Upper lobe of left lung (tissue), 6 donors: Measurements from ENCODE around the gene CFAP45. TPM values are rescaled to one million over a fixed set of nuclear protein-coding genes. Genes with fewer than 3 reads are reported as not detected.

Experiments used
- ATAC-seq, 2 donors: fragments of 200-7000 bp; cut with Tn5 transposase; one replicate each; pipeline ENCODE4 v1.9.1; 2022; ENCODE audit warnings: mild to moderate bottlenecking in 2 of 2, moderate library complexity in 2 of 2; ENCODE audit not compliant: low FRiP score in 2 of 2
- DNase-seq, 2 donors: peaks; one replicate each; pipeline ENCODE4 v3.0.0-alpha.2; 2019 to 2020
- H3K27ac ChIP-seq, 4 donors: fragments of 200-600 bp; sonication (generic); one replicate each; pipeline ENCODE4 v1.5.1; 2016 to 2019
- H3K27me3 ChIP-seq, 4 donors: fragments of 200-600 bp; sonication (generic); one replicate each; pipeline ENCODE4 v1.5.1; 2017 to 2019
- H3K36me3 ChIP-seq, 4 donors: fragments of 200-600 bp; sonication (generic); one replicate each; pipeline ENCODE4 v1.5.1; 2016 to 2019
- H3K4me1 ChIP-seq, 4 donors: fragments of 200-600 bp; sonication (generic); one replicate each; pipeline ENCODE4 v1.5.1; 2018 to 2019
- H3K4me3 ChIP-seq, 4 donors: fragments of 200-600 bp; sonication (generic); one replicate each; pipeline ENCODE4 v1.5.1; 2017 to 2019; ENCODE audit warnings: mild to moderate bottlenecking in 2 of 4, moderate library complexity in 1 of 4
- H3K9me3 ChIP-seq, 4 donors: fragments of 200-600 bp; sonication (generic); one replicate each; pipeline ENCODE4 v1.5.1; 2018 to 2019
- CTCF ChIP-seq, 6 experiments: fragments of 450-650 bp in 4 of 6; fragments of 200-600 bp in 2 of 6; sonication (generic) in 2 of 6; IDR thresholded peaks; one replicate each; pipeline ENCODE4 v1.5.1; 2016 to 2019; ENCODE audit warnings: antibody characterized with exemption in 6 of 6
- EP300 ChIP-seq, 4 donors: sonication (generic); formaldehyde crosslinking; IDR thresholded peaks; one replicate each; pipeline ENCODE4 v1.5.1; 2017; ENCODE audit warnings: antibody characterized with exemption in 4 of 4, control low read depth in 2 of 4
- POLR2A ChIP-seq, 4 donors: fragments of 450-650 bp; IDR thresholded peaks; one replicate each; pipeline ENCODE4 v1.5.1; 2016 to 2017; ENCODE audit warnings: antibody characterized with exemption in 4 of 4, mild to moderate bottlenecking in 2 of 4
- POLR2AphosphoS5 ChIP-seq, 2 donors: sonication (generic); formaldehyde crosslinking; IDR thresholded peaks; one replicate each; pipeline ENCODE4 v1.5.1; 2017; ENCODE audit warnings: antibody characterized with exemption in 2 of 2
- WGBS, 2 donors: methylation state at CpG; one replicate each; pipeline ENCODE4 v1.1.5; 2017 to 2018; 5-methylcytosine and 5-hydroxymethylcytosine counted together
- total RNA-seq, 6 donors: library from RNA; depleted of rRNA in 4 of 6; stranded (reverse); fragments of >200 nt in 4 of 6; gene quantifications; one replicate each; pipeline versions ENCODE4 v1.1.0 to v1.2.1, GENCODE V29; 2016 to 2021
- donor health status: DM: no; HTN: no; CAD: no; lungs with moderate emphysema.
- donor health status: DM: no; HTN: yes; CAD: no; lungs with severe emphysema.

CFAP45 gene
- total RNA-seq, result 10 to 100 TPM in 2 of 6 donors, 1 to 10 TPM in 4; 1.2 to 34.6 (median 9.0) TPM

DNA sequence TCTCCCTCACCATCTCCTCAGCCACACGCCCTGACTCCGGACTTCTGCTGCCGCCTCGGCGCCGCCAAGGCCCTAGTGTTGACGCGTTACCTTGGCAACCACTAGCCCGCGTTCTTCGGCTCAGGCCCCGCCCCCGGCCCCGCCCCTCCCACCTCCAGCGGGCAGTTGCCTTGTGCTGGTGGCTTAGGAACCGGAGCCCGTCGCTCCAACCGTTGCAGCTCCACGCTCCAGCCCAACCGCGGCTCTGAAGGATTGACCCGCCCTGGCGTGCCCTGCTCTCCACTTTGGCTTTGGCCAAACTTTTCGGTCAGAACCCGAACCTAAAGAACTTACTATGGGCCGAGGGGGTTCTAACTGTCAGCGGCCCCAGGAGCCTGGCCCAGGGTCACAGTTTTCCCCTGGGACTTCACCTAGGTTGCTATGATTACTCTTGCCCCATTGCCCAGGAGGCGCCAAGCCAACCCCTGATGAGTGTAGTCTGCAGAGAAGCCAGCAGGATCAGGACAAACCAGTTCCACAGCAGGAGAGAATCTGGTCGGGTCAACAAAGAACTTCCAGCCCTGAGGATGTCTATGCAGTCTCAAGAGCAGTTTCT is at the start of gene CFAP45:
Gene CFAP45 (minus strand): TSS at position 80 of the 595 bp plus-strand sequence. CDS start 67 bp downstream, at position 13.
- H3K9me3 ChIP-seq, result no peaks in the 10 kb centered on the region
- DNase-seq, result peak; percentile 94 to 96
- peak; percentile 91 to 94 for ATAC-seq
- H3K27ac ChIP-seq, result peak within 1 kb of the TSS; percentile 67 to 82 (median 70)
- peak within 1 kb of the TSS in 2 of 4 donors; percentile 17 to 21 for H3K4me3 ChIP-seq
- H3K27me3 ChIP-seq, result no peaks in the 10 kb centered on the region
- no peaks in the 10 kb centered on the region for H3K36me3 ChIP-seq
- TF ChIP-seq CTCF (IDR thresholded peaks at IDR 0.05) (no peak), EP300 (IDR thresholded peaks at IDR 0.05) (no peak), POLR2A (IDR thresholded peaks at IDR 0.05) (peak in 1 of 4 donors; percentile 39), POLR2AphosphoS5 (IDR thresholded peaks at IDR 0.05) (peak; percentile 24 to 38)
- WGBS, 2 donors, result 24 to 29% methylated on average over 27 to 28 of the region's 30 CpGs
- peaks cover 21 to 39% (median 33%) of the 10 kb centered on the region in 4 donors for H3K4me1 ChIP-seq

DNA sequence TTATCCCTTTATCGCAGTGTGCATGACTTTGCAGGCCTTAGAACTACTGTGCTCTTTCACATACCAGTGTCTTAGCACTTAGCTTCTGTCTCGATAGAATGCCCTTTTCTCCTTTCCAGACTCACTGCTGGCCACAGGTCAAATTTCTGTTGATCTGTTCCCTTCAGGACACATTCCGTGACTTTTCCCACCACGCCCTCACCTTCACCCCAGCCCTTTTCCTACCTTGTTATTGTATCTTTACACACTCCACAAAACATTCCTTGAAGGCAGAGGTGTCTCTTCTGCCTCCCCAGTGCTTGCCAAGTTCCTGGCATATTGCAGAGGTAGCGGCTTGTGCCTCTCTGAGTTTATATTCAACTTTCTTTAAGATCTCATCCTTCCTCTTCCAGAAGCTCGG is 49.2 kb upstream of the CFAP45 start:
- no peak for ATAC-seq
- peaks cover 0 to 8% (median 0%) of the 10 kb centered on the region in 4 donors for H3K27me3 ChIP-seq
- H3K9me3 ChIP-seq, result no peaks in the 10 kb centered on the region
- TF ChIP-seq EP300 (IDR thresholded peaks at IDR 0.05), result no peak
- TF ChIP-seq POLR2AphosphoS5 (IDR thresholded peaks at IDR 0.05), result no peak
- no peak for TF ChIP-seq CTCF (IDR thresholded peaks at IDR 0.05)
- no peak for TF ChIP-seq POLR2A (IDR thresholded peaks at IDR 0.05)
- no peaks in the 10 kb centered on the region for H3K36me3 ChIP-seq
- no peak overlapping the region for H3K4me3 ChIP-seq
- no peak overlapping the region for H3K27ac ChIP-seq
- DNase-seq, result no peak
- H3K4me1 ChIP-seq, result peaks cover 12 to 20% (median 17%) of the 10 kb centered on the region in 4 donors
- WGBS, 2 donors, result 67 to 71% methylated on average over 6 of the region's 6 CpGs

GRCh38 chr1:159947942-159948341 is 48.0 kb upstream of the CFAP45 start:
- ATAC-seq (no peak), DNase-seq (no peak)
- Histone ChIP-seq H3K4me3 (no peak overlapping the region), H3K36me3 (no peaks in the 10 kb centered on the region), H3K4me1 (peaks cover 12 to 20% (median 16%) of the 10 kb centered on the region in 4 donors), H3K27ac (no peak overlapping the region), H3K27me3 (peaks cover 0 to 8% (median 0%) of the 10 kb centered on the region in 4 donors), H3K9me3 (no peaks in the 10 kb centered on the region)
- WGBS, 2 donors, result 67 to 90% methylated on average over 1 of the region's 1 CpG
- TF ChIP-seq EP300 (IDR thresholded peaks at IDR 0.05), result no peak
- TF ChIP-seq POLR2AphosphoS5 (IDR thresholded peaks at IDR 0.05), result no peak
- no peak for TF ChIP-seq CTCF (IDR thresholded peaks at IDR 0.05)
- no peak for TF ChIP-seq POLR2A (IDR thresholded peaks at IDR 0.05)

GRCh38 chr1:159946242-159947187 is 46.5 kb upstream of the CFAP45 start:
- Histone ChIP-seq H3K4me3 (peak overlapping the region in 3 of 4 donors; percentile 44 to 52 (median 50)), H3K27me3 (peaks cover 0 to 8% (median 0%) of the 10 kb centered on the region in 4 donors), H3K36me3 (no peaks in the 10 kb centered on the region), H3K9me3 (no peaks in the 10 kb centered on the region), H3K4me1 (peaks cover 12 to 20% (median 16%) of the 10 kb centered on the region in 4 donors), H3K27ac (peak overlapping the region in 1 of 4 donors; percentile 65)
- 49 to 68% methylated on average over 7 to 9 of the region's 9 CpGs for WGBS, 2 donors
- DNase-seq (no peak), ATAC-seq (peak in 1 of 2 donors; percentile 58)
- no peak for TF ChIP-seq CTCF (IDR thresholded peaks at IDR 0.05)
- no peak for TF ChIP-seq POLR2AphosphoS5 (IDR thresholded peaks at IDR 0.05)
- no peak for TF ChIP-seq POLR2A (IDR thresholded peaks at IDR 0.05)
- no peak for TF ChIP-seq EP300 (IDR thresholded peaks at IDR 0.05)
